GM19240 (cell line): Measurements from ENCODE around the gene C16orf95.
A peak's percentile ranks its signal among the peaks of the same experiment; 100 is the strongest.
"Not testable (repeated sequence)": the region's sequence is repeated elsewhere in the genome, so short reads cannot be mapped to it uniquely, and the experiment has no call there.

Source experiments
- DNase-seq: peaks from one replicate; pipeline ENCODE4 v3.0.0; 2011; ENCODE audit warnings: low spot score; ENCODE audit not compliant: insufficient read length

C16orf95 gene

GRCh38 chr16:87291944-87292343 is 25.2 kb downstream of the C16orf95 start:
- DNase-seq, result no peak

DNA sequence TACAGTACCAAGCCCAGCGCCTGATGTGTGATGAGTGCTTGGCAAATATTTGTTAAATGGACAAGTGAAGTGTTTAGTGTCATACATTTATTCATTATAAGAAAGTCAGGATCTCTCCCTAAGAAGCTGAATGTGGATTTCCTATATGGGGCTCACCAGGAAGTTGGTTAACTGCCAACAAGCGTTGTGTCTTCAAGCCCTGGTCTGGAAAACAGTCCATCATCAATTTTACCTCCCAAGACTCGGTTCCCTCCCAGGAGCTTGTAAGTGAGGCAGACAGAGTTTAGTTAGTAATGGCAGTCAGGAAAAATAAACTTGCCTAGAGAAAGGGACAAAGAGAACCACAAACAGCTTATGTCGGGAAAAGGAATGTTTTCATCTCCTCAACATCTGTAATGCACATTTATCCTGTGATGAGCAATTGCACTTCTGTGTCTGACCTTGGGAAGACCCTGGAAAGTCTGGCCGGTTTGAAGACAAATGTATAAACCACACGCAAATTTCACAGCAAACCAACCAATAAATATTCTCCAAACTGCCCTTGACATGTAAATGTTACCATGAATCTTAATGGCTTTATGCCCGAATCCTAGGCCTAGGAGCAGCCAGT is 28.3 kb downstream of the C16orf95 start:
- no peak for DNase-seq

DNA sequence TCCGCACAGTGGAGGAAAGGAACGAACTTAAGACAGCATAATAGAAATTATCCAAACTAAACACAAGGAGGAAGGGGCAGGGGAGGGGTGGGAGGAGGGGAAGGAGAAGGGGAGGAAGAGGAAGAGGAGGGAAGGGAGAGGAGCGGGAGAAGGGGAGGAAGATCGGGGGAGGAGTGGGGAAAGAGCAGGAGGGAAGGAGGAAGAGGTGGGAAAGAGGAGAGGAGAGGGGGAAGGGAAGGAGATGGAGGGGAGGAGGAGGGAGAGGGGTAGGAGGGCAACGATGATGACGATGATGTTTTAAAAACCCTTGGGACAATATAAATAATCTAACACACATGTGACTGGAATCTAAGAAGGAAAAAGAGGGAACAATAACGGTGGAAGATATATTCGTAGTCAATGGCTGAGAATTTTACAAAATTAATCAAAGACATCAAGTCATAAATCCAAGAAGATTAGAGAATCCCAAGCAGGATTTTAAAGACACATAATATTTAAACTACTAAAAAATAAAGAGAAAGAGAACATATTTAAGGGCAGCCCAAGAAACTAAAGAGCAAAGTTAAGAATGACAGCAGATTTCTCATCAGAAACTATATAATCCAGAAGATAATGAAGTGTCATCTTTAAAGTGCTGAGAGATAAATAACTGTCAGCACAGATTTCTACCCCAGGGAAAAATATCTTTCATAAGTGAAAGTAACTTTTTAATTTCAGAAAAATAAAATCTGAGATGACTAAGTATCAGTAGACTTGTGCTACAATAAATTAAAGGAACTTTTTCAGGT is 30.2 kb downstream of the C16orf95 start:
- no peak for DNase-seq

DNA sequence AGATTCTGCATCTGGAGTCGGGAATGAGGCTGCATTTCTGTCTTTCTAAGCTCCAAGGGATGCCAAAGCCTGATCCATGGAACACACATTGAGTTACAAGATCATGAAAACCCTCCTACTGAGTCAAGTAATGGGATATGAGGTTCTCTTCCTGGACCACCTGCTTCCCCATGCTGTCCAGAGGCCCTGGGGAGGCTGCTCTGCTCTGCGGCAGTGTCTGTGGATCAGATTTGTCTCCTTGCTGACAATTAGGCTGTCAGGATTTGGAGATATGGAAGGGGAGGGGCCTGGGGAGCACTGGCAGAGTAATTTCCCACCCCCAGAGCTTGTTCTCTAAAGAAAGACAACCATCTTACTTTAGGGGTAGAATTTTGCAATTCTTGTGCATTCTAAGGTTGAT is 33.0 kb downstream of the C16orf95 start:
- DNase-seq, result no peak

DNA sequence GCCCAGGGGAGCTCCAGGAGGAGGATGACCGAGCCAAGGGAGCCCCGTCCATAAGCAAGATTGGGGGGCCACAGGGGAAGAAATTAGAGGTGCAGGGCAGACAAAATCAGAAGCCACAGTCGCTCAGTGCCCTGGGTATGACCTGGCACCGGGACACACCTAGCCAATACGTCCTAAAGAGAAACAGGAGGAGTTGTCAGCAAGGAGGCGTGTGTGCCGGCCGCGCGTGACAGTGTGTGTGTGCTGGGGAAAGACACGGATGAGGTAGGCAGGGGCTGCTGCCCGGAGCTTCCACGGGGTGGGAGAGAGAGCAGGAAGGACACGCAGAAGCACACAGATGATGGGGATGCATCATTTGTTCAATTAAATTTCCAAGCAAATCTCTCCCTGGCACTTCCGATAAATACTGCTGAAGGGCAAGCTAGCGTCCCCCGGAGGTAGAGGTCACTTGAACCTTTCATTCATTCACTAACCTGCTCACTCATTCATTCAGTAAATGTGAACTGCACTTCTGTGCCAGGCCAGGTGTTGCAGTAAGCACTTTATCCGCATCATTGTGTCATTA is 38.0 kb downstream of the C16orf95 start:
- DNase-seq, result no peak

DNA sequence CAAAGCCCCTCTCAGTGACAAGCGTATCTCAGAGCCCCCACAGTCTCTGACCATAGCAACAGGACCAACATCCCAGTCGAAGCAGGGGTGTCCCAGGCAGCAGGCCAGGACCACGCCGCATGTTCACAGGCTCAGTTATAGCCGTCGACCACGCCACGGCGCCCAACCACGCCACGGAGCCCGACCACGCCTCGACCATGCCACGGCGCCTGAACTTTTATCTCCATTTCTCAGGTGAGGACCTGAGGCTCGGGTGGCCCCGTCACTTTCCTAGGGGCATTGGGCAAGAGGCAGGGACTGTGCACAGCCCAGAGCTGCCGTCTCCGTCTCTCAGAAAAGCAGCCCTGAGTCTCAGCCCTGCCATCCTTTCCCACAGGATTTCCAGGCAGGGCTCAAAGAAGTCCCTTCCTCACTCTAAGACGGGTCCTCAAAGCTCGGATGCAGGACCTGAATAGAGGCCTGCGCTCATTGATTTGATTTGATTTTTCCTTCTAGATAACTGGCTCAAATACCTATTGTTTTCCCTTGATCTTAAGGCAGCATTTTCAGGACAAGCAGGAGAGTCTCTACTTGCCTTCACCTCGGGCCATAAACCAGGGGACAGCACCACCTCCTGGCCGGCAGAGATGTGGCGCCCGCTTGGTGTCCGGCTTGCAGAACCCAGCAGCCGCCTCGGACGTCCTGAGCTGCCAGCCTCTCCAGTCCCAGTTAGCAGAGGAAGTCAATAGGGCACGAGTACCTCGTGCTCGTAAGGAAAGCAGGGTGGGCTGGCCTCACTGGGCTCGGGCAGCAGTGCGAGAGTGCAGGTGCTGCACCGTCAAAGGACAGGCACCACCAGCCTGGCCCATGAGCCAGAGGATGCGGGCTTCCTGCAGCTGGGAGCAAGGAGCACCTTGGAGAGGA is 38.8 kb downstream of the C16orf95 start:
- DNase-seq, result peak; percentile 72

DNA sequence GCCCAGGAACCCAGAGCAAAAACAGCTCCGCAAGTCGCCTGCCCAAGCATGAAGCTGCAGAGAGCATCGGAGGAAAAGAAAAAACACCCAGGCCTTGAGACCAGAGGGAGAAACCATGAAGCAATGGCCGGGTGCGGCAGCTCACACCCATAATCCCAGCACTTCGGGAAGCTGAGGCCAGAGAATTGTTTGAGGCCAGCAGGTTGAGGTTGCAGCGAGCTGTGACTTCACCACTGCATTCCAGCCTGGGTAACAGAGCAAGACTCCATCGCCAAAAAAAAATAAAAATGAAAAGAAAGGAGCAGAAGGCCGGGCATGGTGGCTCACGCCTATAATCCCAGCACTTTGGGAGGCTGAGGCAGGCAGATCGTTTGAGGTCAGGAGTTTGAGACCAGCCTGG is 40.3 kb downstream of the C16orf95 start:
- DNase-seq, result no peak

DNA sequence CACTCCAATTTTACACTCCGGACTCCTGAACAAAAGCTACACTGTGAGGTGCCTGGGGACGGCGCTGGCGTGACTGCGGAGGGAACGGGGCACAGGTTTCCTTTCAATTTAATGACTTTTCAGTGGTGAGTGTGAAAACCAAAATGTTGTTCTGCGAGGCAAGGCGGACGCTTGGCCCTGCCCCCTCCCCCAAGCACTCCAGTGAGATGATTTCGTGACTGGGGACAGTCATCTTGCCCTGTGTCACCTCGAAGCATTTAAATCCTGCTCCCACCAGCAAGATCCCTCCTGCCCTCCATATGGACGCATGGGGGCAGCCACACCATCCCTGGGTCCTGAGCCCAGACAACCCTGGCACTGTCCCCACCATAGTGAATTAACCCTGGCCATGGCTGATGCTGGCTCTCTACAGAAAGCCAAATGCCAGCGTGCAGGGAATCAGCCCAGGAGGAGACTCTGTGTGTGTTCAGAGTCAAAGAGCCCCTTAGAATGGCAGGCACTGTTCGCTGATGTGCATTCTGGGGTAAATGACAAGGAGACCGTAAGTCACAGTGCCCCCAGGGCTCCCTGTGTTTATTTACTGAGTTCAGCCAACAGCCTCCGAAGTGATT is 41.0 kb downstream of the C16orf95 start:
- DNase-seq, result no peak

DNA sequence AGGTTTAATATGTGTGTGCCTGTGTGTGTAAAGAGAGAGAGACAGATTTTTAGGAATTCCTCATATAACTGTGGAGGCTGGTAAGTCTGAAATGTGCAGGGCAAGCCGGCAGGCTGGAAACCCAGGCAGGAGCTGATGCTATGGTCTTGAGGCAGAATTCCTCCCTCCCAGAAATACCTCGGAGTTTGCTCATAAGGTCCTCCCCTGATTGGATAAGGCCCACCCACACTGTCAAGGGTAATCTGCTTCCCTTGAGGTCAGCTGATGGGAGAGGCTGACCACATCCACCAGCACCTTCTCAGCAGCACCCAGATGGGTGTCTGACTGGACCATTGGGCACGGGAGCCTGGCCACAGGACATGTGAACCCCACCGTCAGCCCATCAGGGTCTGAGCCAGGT is 42.4 kb downstream of the C16orf95 start:
- no peak for DNase-seq

DNA sequence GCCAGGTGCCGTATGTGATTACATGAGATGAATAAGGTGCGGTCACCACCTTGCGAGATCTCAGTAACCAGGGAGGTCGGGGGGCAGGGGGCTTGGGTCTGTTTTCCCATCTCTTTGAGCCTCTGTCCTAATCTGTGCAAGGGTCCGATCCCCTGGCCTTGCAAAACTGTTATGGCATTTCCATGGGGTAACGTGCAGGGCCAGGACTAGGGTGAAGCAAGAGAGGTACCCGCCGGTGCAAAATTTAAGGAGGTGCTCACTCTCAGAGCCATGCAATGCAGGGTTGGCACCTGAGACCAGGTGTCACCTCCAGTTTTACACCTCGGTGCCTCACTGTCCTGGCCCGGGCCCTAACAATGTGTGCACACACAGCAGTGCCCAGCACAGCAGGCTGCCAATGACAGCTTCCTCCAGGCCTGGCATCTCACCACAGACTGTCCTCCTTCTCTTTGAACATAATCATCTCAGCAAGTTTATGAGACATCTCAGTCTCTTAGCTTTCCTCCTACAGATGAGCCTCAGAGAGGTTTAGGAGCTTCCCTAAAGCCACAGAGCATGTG is 43.6 kb downstream of the C16orf95 start:
- no peak for DNase-seq

DNA sequence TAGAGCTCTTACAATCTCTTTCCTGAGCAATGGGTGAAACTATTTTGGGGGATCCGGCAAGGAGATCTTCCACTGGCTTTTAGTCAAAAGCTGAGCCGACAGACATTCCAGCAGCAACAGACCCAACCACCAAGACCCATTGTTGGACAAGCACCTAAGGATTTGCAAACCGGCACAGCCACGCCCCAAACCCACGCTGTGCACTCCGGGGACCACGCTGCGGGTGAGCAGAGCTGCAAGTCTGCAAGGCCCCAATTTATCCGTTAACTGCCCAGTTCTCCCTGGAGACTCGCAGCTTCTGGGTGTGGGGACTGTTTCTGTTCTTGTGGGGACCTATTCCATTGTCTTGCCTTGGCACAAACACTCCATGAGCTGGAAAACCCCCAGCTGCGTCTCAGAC is 45.9 kb downstream of the C16orf95 start:
- DNase-seq, result no peak

DNA sequence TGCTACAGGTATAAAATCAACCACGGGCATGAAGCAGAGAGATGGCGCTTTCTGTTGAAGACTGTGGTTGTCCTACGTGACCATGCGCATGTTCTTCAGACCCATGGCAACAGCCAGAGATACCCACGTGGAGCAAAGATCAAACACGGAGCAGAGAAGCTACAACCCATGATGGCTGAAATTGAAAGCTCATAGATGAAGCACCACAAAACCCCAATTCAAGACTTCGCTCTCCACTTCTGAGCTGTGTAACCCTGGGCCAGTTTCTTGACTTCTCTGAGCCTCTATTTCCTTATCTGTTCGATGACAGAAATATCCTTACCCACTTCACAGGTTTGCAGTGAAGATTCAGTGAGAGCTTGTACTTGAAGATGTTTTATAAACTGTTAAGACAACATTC is 49.6 kb downstream of the C16orf95 start:
- no peak for DNase-seq

- no peak for DNase-seq
These were observed 50.3 kb downstream of the C16orf95 start for GRCh38 chr16:87266846-87267245.

DNA sequence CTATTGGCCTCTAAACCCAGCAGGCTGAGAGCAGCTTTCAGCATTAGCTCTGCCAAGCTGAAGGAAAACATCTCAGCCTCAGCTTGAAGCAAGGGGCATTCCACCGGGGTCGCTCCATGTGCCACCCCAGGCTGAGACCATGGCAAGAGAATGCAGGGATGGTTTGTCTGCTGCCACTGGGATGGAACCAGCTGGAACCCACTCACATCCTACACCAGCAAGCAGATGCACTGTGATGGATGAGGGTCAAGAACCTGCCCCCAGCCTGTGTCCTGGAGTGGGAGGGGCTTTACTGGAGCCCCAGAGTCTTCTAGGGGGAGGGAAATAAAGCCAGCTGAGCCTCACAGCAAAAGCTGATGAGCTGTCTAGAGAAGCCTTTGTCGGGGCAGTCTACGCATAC is 51.9 kb downstream of the C16orf95 start:
- DNase-seq, result no peak

- DNase-seq, result no peak
These were observed 52.6 kb downstream of the C16orf95 start for GRCh38 chr16:87264634-87265033.

- DNase-seq, result no peak
These were observed 53.7 kb downstream of the C16orf95 start for GRCh38 chr16:87263418-87264052.

GRCh38 chr16:87259431-87259830 is 57.8 kb downstream of the C16orf95 start:
- DNase-seq, result no peak

DNA sequence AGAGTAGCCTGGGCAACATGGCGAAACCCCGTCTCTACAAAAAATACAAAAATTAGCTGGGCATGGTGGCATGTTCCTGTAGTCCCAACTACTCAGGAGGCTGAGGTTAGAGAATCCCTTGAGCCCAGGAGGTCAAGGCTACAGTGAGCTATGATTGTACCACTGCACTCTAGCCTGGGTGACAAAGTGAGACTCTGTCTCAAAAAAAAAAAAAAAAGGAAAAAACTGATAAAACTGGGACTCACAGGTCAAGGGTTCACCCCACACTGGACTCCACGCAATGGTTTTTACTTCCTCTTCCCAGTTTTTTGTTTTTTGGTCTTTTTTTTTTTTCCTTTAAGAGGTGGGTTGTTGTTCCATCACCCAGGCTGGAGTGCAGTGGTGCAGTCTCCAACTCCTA is 58.5 kb downstream of the C16orf95 start:
- DNase-seq, result not testable (repeated sequence)

DNA sequence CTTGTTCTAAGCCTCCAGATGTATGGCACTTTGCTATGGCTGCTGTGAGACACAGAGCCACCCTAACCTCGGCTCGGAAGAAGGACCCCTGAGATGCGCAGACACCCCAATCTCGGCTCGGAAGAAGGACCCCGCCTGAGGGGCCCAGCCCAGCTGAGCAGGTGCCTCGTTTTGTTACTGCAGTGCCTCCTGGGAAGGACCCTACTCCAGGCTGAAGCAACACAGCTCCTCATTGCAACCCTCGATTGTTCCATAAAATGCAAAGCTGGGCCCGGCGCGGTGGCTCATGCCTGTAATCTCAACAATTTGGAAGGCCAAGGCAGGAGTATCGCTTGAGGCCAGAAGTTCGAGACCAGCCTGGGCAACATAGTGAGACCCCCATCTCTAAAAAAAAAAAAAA is 61.3 kb downstream of the C16orf95 start:
- no peak for DNase-seq

GRCh38 chr16:87254734-87255133 is 62.5 kb downstream of the C16orf95 start:
- DNase-seq, result no peak

- no peak for DNase-seq
These were observed 62.9 kb downstream of the C16orf95 start for GRCh38 chr16:87254296-87254695.
